Endothelial cell of umbilical vein (primary cell): ENCODE measurements around the gene AMDHD2. TPM values are rescaled to one million over a fixed set of nuclear protein-coding genes. Genes with fewer than 3 reads are reported as not detected.

Experiments
- BruUV-seq: library from RNA; stranded (reverse); fragments of 400-500 nt; replicated peaks from 2 replicates; lab custom pipeline; 2021; lab: Mats Ljungman, UMichigan
- CTCF ChIA-PET: fragments of 300-600, 350-600 bp; sonication (Branson Sonifier 250); formaldehyde crosslinking; loops from one replicate; lab custom pipeline; 2021; ENCODE audit warnings: antibody characterized with exemption, inconsistent platforms; lab: Charles Lee
- POLR2A ChIA-PET: fragments of 300-600, 350-600 bp; sonication (Branson Sonifier 250); formaldehyde crosslinking; loops from one replicate; lab custom pipeline; 2021; ENCODE audit warnings: antibody characterized with exemption, inconsistent platforms; lab: Charles Lee
- DNase-seq: peaks from one replicate; pipeline ENCODE4 v3.0.0-alpha.2; 2011; ENCODE audit warnings: low read depth, low spot score
- FAIRE-seq: peaks from 2 replicates; lab custom pipeline; 2011; peaks lifted over from hg19 to GRCh38; lab: Jason Lieb, UNC
- H2AFZ ChIP-seq: 2 replicates; pipeline ENCODE4 v1.6.0; 2012; ENCODE audit warnings: low read depth, low read length, control low read depth, inconsistent platforms
- H3K27ac ChIP-seq: 2 replicates; pipeline ENCODE4 v1.5.1; 2011; ENCODE audit warnings: low read depth, mild to moderate bottlenecking, control low read depth, low read length, moderate library complexity; ENCODE audit not compliant: insufficient read depth
- H3K27me3 ChIP-seq, 2 experiments: 2 replicates each; pipeline versions ENCODE4 v1.6.0 to v1.6.1; 2011; ENCODE audit warnings: low read length in 2 of 2, mixed read lengths in 1 of 2; ENCODE audit not compliant: control insufficient read depth in 2 of 2, insufficient read depth in 2 of 2
- H3K36me3 ChIP-seq, 2 experiments: 2 replicates in 1 of 2; 3 replicates in 1 of 2; pipeline ENCODE4 v1.5.1; 2011; ENCODE audit warnings: low read length in 2 of 2, mild to moderate bottlenecking in 1 of 2, moderate library complexity in 1 of 2; ENCODE audit not compliant: control insufficient read depth in 2 of 2, insufficient read depth in 2 of 2; ENCODE audit errors: extremely low read depth in 1 of 2
- H3K4me1 ChIP-seq: 3 replicates; pipeline ENCODE4 v1.5.1; 2011; ENCODE audit warnings: mild to moderate bottlenecking, low read length; ENCODE audit not compliant: control insufficient read depth, insufficient read depth; ENCODE audit errors: extremely low read depth
- H3K4me2 ChIP-seq: 2 replicates; pipeline ENCODE4 v1.6.1; 2011; ENCODE audit warnings: low read length, control low read depth, mixed read lengths; ENCODE audit not compliant: insufficient read depth
- H3K4me3 ChIP-seq, 3 experiments: fragments of 200-600 bp in 1 of 3; sonication (generic), shearing (Covaris generic) in 1 of 3; replicated peaks in 1 of 3; 2 replicates each; pipeline ENCODE4 v1.5.1; 2011 to 2016; ENCODE audit warnings: control low read depth in 3 of 3, low read length in 3 of 3, mild to moderate bottlenecking in 2 of 3, inconsistent platforms in 1 of 3, low read depth in 1 of 3, moderate library complexity in 1 of 3; ENCODE audit not compliant: insufficient read depth in 1 of 3
- H3K79me2 ChIP-seq: 2 replicates; pipeline ENCODE4 v1.6.0; 2012; ENCODE audit warnings: low read length, inconsistent platforms; ENCODE audit not compliant: control insufficient read depth, insufficient read depth
- H3K9ac ChIP-seq: replicated peaks from 2 replicates; pipeline ENCODE3; 2011; ENCODE audit warnings: low read length, control low read depth; ENCODE audit not compliant: insufficient read depth; ENCODE audit errors: extremely low read depth
- H3K9me1 ChIP-seq: replicated peaks from 3 replicates; pipeline ENCODE4 v1.6.0; 2011; ENCODE audit warnings: mild to moderate bottlenecking, low read length; ENCODE audit not compliant: control insufficient read depth, insufficient read depth; ENCODE audit errors: extremely low read depth
- H3K9me3 ChIP-seq: replicated peaks from 2 replicates; pipeline ENCODE4 v1.5.1; 2012; ENCODE audit warnings: low read length, inconsistent platforms; ENCODE audit not compliant: control insufficient read depth, insufficient read depth
- H4K20me1 ChIP-seq: replicated peaks from 2 replicates; pipeline ENCODE3; 2011; ENCODE audit warnings: mild to moderate bottlenecking, low read length; ENCODE audit not compliant: control insufficient read depth, insufficient read depth; ENCODE audit errors: extremely low read depth
- CTCF ChIP-seq, 2 donors: IDR thresholded peaks; 1 replicate in 1 of 2; 2 replicates in 1 of 2; pipeline ENCODE4 v1.5.1; 2011; ENCODE audit warnings: low read length in 2 of 2, mild to moderate bottlenecking in 2 of 2, moderate library complexity in 2 of 2, control low read depth in 1 of 2, inconsistent platforms in 1 of 2, low read depth in 1 of 2; ENCODE audit not compliant: insufficient read depth in 1 of 2; ENCODE audit errors: extremely low read depth in 1 of 2
- EZH2 ChIP-seq: IDR thresholded peaks from 2 replicates; pipeline ENCODE4 v1.6.1; 2012; ENCODE audit warnings: borderline replicate concordance, low read depth, mild to moderate bottlenecking, moderate library complexity, low read length, inconsistent platforms; ENCODE audit not compliant: severe bottlenecking
- FOS ChIP-seq: IDR thresholded peaks from 2 replicates; pipeline ENCODE4 v1.6.1; 2011; ENCODE audit warnings: mild to moderate bottlenecking, low read length, moderate library complexity, borderline replicate concordance; ENCODE audit not compliant: insufficient read depth
- GATA2 ChIP-seq: IDR thresholded peaks from 2 replicates; pipeline ENCODE4 v1.7.0; 2011; ENCODE audit warnings: low read depth, mild to moderate bottlenecking, moderate library complexity, mixed read lengths, low read length; ENCODE audit not compliant: insufficient read length, insufficient read depth
- JUN ChIP-seq: IDR thresholded peaks from 2 replicates; pipeline ENCODE4 v1.6.1; 2011; ENCODE audit warnings: borderline replicate concordance, low read depth; ENCODE audit not compliant: insufficient read length, insufficient read depth
- MAX ChIP-seq: IDR thresholded peaks from 2 replicates; pipeline ENCODE4 v1.6.1; 2011; ENCODE audit not compliant: insufficient read depth, insufficient read length
- MYC ChIP-seq: IDR thresholded peaks from one replicate; pipeline ENCODE4 v1.6.1; 2011; ENCODE audit warnings: mild to moderate bottlenecking, low read depth, low read length
- POLR2A ChIP-seq: IDR thresholded peaks from 2 replicates; pipeline ENCODE4 v1.6.1; 2012; ENCODE audit warnings: low read depth, mild to moderate bottlenecking, control low read depth, low read length
- POLR2AphosphoS5 ChIP-seq: IDR thresholded peaks from 2 replicates; pipeline ENCODE4 v1.6.1; 2012; ENCODE audit warnings: low read depth, mild to moderate bottlenecking, control low read depth, low read length, moderate library complexity; ENCODE audit not compliant: insufficient read depth
- dilution Hi-C: fragments of 300-500 bp; cut with MboI; formaldehyde crosslinking; loops from one replicate; pipeline ENCODE4 v1.15.0; 2019; ENCODE audit warnings: low sequenced_read_pairs; ENCODE audit not compliant: extremely low pct_ligation_motif_present
- intact Hi-C: fragments of 100-400 bp; cut with micrococcal nuclease; formaldehyde crosslinking; loops from one replicate; pipeline ENCODE4 v1.10.0; 2022
- polyA plus RNA-seq, 4 experiments: library from polyadenylated mRNA; depleted of rRNA in 3 of 4; stranded (reverse) in 3 of 4; unstranded in 1 of 4; fragments of >200 nt; gene quantifications; 2 replicates each; pipeline versions ENCODE4 v1.2.1 to v1.2.3, GENCODE V29; 2011 to 2012; ENCODE audit warnings: missing spikeins in 1 of 4
- total RNA-seq: library from RNA; stranded (reverse); gene quantifications from 2 replicates; pipeline ENCODE4 v1.2.3, GENCODE V29; 2021

Gene AMDHD2
- total and polyA plus RNA-seq, 2 donors (not counting 3 experiments of a cell fraction or from before 2014, with no cell fraction given) = 39.4 to 59.5 TPM

- no peak overlapping the region for H3K27ac ChIP-seq
- CTCF ChIA-PET = no interaction called here
- dilution Hi-C loops (no loop called here), intact Hi-C loops (no loop called here)
- peaks cover 0 to 16% of the 10 kb centered on the region in 2 experiments for H3K36me3 ChIP-seq
- POLR2A ChIA-PET = no interaction called here
- no peaks in the 10 kb centered on the region for H3K9me1 ChIP-seq
- H3K4me2 ChIP-seq = no peak overlapping the region
- no peak overlapping the region for H3K4me3 ChIP-seq
- no TSS peak for BruUV-seq
- H4K20me1 ChIP-seq = no peaks in the 10 kb centered on the region
- TF ChIP-seq POLR2AphosphoS5 (no peak), MAX (no peak), JUN (no peak), POLR2A (no peak), MYC (no peak), GATA2 (no peak), CTCF (IDR thresholded peaks at IDR 0.05; ENCODE audit: extremely low read depth in 1 of 2, insufficient read depth in 1 of 2, low read depth in 1 of 2, low read length in 2 of 2) (no peak), EZH2 (no peak), FOS (no peak)
- H2AFZ ChIP-seq = no peak overlapping the region
- DNase-seq = no peak
- FAIRE-seq = no peak
- no peaks in the 10 kb centered on the region for H3K27me3 ChIP-seq
- no peak overlapping the region for H3K9ac ChIP-seq
- H3K9me3 ChIP-seq = no peaks in the 10 kb centered on the region
- no peaks in the 10 kb centered on the region for H3K4me1 ChIP-seq
- H3K79me2 ChIP-seq = no peaks in the 10 kb centered on the region
Measured at GRCh38 chr16:2494616-2495015, 25.6 kb upstream of the AMDHD2 start.
